Left lung (tissue), 10 donors: ENCODE measurements around the gene KANK4. TPM values are rescaled to one million over a fixed set of nuclear protein-coding genes. Genes with fewer than 3 reads are reported as not detected.

Source experiments
- ATAC-seq: fragments of 200-7000 bp; cut with Tn5 transposase; one replicate; pipeline ENCODE4 v1.9.1; 2020; ENCODE audit warnings: moderate library complexity
- DNase-seq, 4 donors: peaks; one replicate each; pipeline ENCODE4 v3.0.0-alpha.2; 2013 to 2020
- H3K27ac ChIP-seq, 2 donors: fragments of 200-600 bp; sonication (generic) in 1 of 2; one replicate each; pipeline versions ENCODE4 v1.5.0 to v1.8.0; 2020 to 2021
- H3K27me3 ChIP-seq, 2 donors: fragments of 200-600 bp; sonication (generic) in 1 of 2; one replicate each; pipeline versions ENCODE4 v1.5.0 to v1.8.0; 2020 to 2021
- H3K36me3 ChIP-seq, 2 donors: fragments of 200-600 bp; sonication (generic) in 1 of 2; one replicate each; pipeline versions ENCODE4 v1.5.0 to v1.8.0; 2020 to 2021
- H3K4me1 ChIP-seq, 2 donors: fragments of 200-600 bp; one replicate each; pipeline ENCODE4 v1.8.0; 2021
- H3K4me3 ChIP-seq, 2 donors: fragments of 200-600 bp; sonication (generic) in 1 of 2; one replicate each; pipeline versions ENCODE4 v1.5.0 to v1.8.0; 2020 to 2021; ENCODE audit warnings: mild to moderate bottlenecking in 1 of 2
- H3K9me3 ChIP-seq, 2 donors: fragments of 200-600 bp; sonication (generic) in 1 of 2; one replicate each; pipeline versions ENCODE4 v1.5.0 to v1.8.0; 2020 to 2021
- CTCF ChIP-seq, 2 donors: fragments of 200-600 bp; sonication (generic) in 1 of 2; IDR thresholded peaks; one replicate each; pipeline versions ENCODE4 v1.5.0 to v1.8.0; 2021; ENCODE audit warnings: antibody characterized with exemption in 2 of 2
- intact Hi-C, 2 donors: fragments of 100-400 bp; cut with DNase I; formaldehyde crosslinking; loops; one replicate each; pipeline versions ENCODE4 v1.11.2 to v1.14.2; 2022
- polyA plus RNA-seq, 6 donors: library from polyadenylated mRNA; unstranded; fragments of 120-200 nt; gene quantifications; one replicate each; pipeline ENCODE4 v1.2.1, GENCODE V29; 2013; ENCODE audit not compliant: insufficient read length in 6 of 6
- total RNA-seq, 2 donors: library from RNA; stranded (reverse); fragmentation: NEBNext Ultra II Directional; extraction: Animal tissue kit (Norgen Biotek cat#: 25700); gene quantifications; one replicate each; pipeline ENCODE4 v1.2.1, GENCODE V29; 2021
- donor health status: DM: no; HTN: yes; CAD: no.
- donor health status: DM: no; HTN: no; CAD: no.

The KANK4 gene
- total and polyA plus RNA-seq, 8 donors, result 2.0 to 15.1 (median 11.2) TPM

DNA sequence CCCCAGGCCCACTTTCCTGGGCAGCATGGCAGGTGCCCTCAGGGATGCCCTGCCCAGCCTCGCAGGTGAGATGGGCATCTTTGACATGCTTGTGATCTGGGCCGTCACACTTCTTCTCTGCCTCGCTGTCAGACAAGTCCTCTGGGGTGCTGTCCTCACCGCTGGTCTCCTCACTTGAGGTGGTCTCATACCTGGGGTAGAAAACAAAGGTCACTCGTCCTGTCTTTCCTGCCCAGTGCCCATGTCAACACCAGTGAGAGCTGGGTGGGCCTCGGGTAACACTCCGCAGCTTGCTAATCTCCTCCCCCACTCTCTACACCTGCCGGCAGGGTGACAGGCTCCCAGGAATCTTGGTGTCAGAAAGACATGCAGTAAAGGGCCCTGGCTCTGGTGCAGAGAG lies 50.9 kb downstream of the KANK4 start:
- no peak overlapping the region for H3K4me3 ChIP-seq
- TF ChIP-seq CTCF (IDR thresholded peaks at IDR 0.05), result no peak
- H3K27me3 ChIP-seq, result no peaks in the 10 kb centered on the region
- no peak overlapping the region for H3K27ac ChIP-seq
- ATAC-seq (no peak), DNase-seq (no peak)
- H3K36me3 ChIP-seq, result no peaks in the 10 kb centered on the region
- H3K9me3 ChIP-seq, result no peaks in the 10 kb centered on the region
- intact Hi-C loops, result no loop called here
- H3K4me1 ChIP-seq, result peaks cover 0 to 10% of the 10 kb centered on the region in 2 donors

DNA sequence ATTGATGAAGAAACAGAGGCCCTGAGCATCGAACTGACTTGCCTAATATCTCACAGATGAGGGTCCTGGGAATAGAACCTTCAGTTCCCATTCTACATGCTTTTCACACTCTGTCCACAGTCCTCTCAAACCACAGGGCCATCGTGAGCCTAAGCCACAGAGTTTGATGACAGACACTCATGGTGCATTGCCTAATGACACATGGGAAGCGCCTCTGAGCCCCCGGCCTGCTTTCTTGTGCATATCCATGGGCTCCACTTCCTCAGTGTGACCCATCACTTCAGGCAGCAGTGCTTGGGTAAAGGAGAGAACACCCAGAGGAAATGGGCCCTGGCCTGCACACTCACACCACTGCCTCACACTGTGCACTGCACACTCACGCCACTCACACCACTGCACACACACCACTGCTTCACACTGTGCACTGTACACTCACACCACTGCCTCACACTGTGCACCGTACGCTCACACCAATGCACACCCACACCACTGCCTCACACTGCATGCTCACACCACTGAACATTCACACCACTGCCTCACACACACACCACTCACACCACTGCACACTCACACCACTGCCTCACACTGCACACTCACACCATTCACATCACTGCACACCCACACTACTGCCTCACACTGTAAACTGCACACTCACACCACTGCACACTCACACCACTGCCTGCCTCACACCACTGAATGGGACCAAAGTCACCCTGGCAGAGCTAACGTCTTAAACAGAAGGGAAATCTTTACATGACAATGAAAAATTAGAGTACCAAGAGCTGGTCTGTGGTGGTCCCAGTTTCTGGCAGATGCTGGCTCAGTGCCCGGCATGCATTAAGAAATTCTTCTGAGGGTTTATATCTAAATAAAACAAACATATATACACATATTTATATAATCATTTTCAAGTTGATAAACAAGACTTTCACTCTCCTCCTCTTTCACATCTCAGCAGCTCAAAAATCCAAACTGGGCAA lies 53.0 kb downstream of the KANK4 start:
- TF ChIP-seq CTCF (IDR thresholded peaks at IDR 0.05), result no peak
- no peak for ATAC-seq
- no peak overlapping the region for H3K27ac ChIP-seq
- DNase-seq, result no peak
- no peaks in the 10 kb centered on the region for H3K9me3 ChIP-seq
- intact Hi-C loops, result no loop called here
- no peaks in the 10 kb centered on the region for H3K27me3 ChIP-seq
- no peak overlapping the region for H3K4me3 ChIP-seq
- no peaks in the 10 kb centered on the region for H3K36me3 ChIP-seq
- no peaks in the 10 kb centered on the region for H3K4me1 ChIP-seq

DNA sequence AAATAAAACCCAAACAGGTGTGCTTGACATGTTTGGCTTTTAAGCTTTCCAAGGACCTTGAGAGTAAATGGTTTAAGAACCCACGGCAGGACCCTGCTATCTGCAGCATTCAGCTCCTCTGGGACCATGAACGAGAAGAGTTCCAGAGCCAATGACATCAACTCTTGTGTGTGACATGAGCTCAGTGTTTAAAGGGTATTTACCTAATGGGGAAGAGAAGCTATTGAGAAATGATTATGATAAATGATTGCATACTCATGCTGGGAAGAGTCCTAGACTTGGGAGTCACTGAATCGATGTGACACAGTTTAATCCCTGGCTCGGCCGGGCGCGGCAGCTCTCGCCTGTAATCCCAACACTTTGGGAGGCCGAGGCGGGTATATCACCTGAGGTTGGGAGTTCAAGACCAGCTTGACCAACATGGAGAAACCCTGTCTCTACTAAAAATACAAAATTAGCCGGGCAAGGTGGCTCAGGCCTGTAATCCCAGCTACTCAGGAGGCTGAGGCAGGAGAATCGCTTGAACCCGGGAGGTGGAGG lies 55.4 kb downstream of the KANK4 start:
- no peak overlapping the region for H3K27ac ChIP-seq
- H3K27me3 ChIP-seq, result no peaks in the 10 kb centered on the region
- TF ChIP-seq CTCF (IDR thresholded peaks at IDR 0.05), result no peak
- H3K36me3 ChIP-seq, result no peaks in the 10 kb centered on the region
- no peaks in the 10 kb centered on the region for H3K4me1 ChIP-seq
- no peak for DNase-seq
- intact Hi-C loops, result no loop called here
- no peaks in the 10 kb centered on the region for H3K9me3 ChIP-seq
- no peak overlapping the region for H3K4me3 ChIP-seq
- ATAC-seq, result no peak

GRCh38 chr1:62263006-62263813 lies 56.0 kb downstream of the KANK4 start:
- DNase-seq (no peak), ATAC-seq (no peak)
- Histone ChIP-seq H3K36me3 (no peaks in the 10 kb centered on the region), H3K27ac (no peak overlapping the region), H3K27me3 (no peaks in the 10 kb centered on the region), H3K4me3 (no peak overlapping the region), H3K4me1 (no peaks in the 10 kb centered on the region), H3K9me3 (no peaks in the 10 kb centered on the region)
- intact Hi-C loops, result no loop called here
- TF ChIP-seq CTCF (IDR thresholded peaks at IDR 0.05), result no peak

GRCh38 chr1:62260688-62261087 lies 58.5 kb downstream of the KANK4 start:
- H3K36me3 ChIP-seq, result no peaks in the 10 kb centered on the region
- H3K27ac ChIP-seq, result no peak overlapping the region
- DNase-seq (no peak), ATAC-seq (no peak)
- no peak overlapping the region for H3K4me3 ChIP-seq
- intact Hi-C loops, result no loop called here
- H3K9me3 ChIP-seq, result no peaks in the 10 kb centered on the region
- TF ChIP-seq CTCF (IDR thresholded peaks at IDR 0.05), result no peak
- no peaks in the 10 kb centered on the region for H3K27me3 ChIP-seq
- no peaks in the 10 kb centered on the region for H3K4me1 ChIP-seq
